Raji (cell line): ENCODE results near the gene SLC44A1.

ENCODE experiments used
- POLR2A ChIP-seq: IDR thresholded peaks from 2 replicates; pipeline ENCODE4 v1.6.1; 2011; ENCODE audit warnings: low read depth, low read length, control low read depth; ENCODE audit not compliant: insufficient read depth

SLC44A1 gene

GRCh38 chr9:105254226-105254625 is 9.8 kb downstream of the SLC44A1 start:
- TF ChIP-seq POLR2A = no peak

- no peak for TF ChIP-seq POLR2A
These were observed 11.0 kb downstream of the SLC44A1 start for GRCh38 chr9:105255421-105255820.

- TF ChIP-seq POLR2A = no peak
These were observed 13.4 kb downstream of the SLC44A1 start for GRCh38 chr9:105257809-105258208.

GRCh38 chr9:105258225-105258737 is 13.8 kb downstream of the SLC44A1 start:
- TF ChIP-seq POLR2A = no peak

GRCh38 chr9:105259274-105259673 is 14.8 kb downstream of the SLC44A1 start:
- no peak for TF ChIP-seq POLR2A

GRCh38 chr9:105259731-105260612 is 15.5 kb downstream of the SLC44A1 start:
- no peak for TF ChIP-seq POLR2A

- no peak for TF ChIP-seq POLR2A
These were observed 18.0 kb downstream of the SLC44A1 start for GRCh38 chr9:105262497-105262896.

- TF ChIP-seq POLR2A = no peak
These were observed 19.9 kb downstream of the SLC44A1 start for GRCh38 chr9:105264380-105264779.

GRCh38 chr9:105269593-105269992 is 25.1 kb downstream of the SLC44A1 start:
- no peak for TF ChIP-seq POLR2A

- no peak for TF ChIP-seq POLR2A
These were observed 26.3 kb downstream of the SLC44A1 start for GRCh38 chr9:105270711-105271110.

- TF ChIP-seq POLR2A = no peak
These were observed 29.3 kb downstream of the SLC44A1 start for GRCh38 chr9:105273731-105274130.

GRCh38 chr9:105275111-105275510 is 30.7 kb downstream of the SLC44A1 start:
- no peak for TF ChIP-seq POLR2A

- TF ChIP-seq POLR2A = no peak
These were observed 31.5 kb downstream of the SLC44A1 start for GRCh38 chr9:105275938-105276337.

- no peak for TF ChIP-seq POLR2A
These were observed 34.3 kb downstream of the SLC44A1 start for GRCh38 chr9:105278751-105279150.

- no peak for TF ChIP-seq POLR2A
These were observed 36.2 kb downstream of the SLC44A1 start for GRCh38 chr9:105280691-105281090.

GRCh38 chr9:105281272-105281671 is 36.8 kb downstream of the SLC44A1 start:
- no peak for TF ChIP-seq POLR2A

GRCh38 chr9:105281926-105282325 is 37.5 kb downstream of the SLC44A1 start:
- TF ChIP-seq POLR2A = no peak

GRCh38 chr9:105282870-105283621 is 38.6 kb downstream of the SLC44A1 start:
- TF ChIP-seq POLR2A = no peak
